Bone marrow (tissue), 2 donors: Measurements from ENCODE around the gene P2RX3.
"Not testable (repeated sequence)": the region's sequence is repeated elsewhere in the genome, so short reads cannot be mapped to it uniquely, and the experiment has no call there.

Experiments used
- DNase-seq, 2 donors: peaks; one replicate each; lab custom pipeline; 2025; lab: John Stamatoyannopoulos, UW

The P2RX3 gene

GRCh38 chr11:57338142-57338541, at the start of gene P2RX3:
Gene P2RX3, plus strand, starts transcription at chr11:57338352. Its CDS starts 199 bp downstream, at chr11:57338551.
- DNase-seq = no peak

- DNase-seq = no peak
Measured at GRCh38 chr11:57288771-57289579, 49.2 kb upstream of the P2RX3 start.

GRCh38 chr11:57290288-57290687, 47.9 kb upstream of the P2RX3 start:
- DNase-seq = no peak

GRCh38 chr11:57294225-57295131, 43.7 kb upstream of the P2RX3 start:
- no peak for DNase-seq

- not testable (repeated sequence) for DNase-seq
Measured at GRCh38 chr11:57296205-57296604, 41.9 kb upstream of the P2RX3 start.

- DNase-seq = no peak
Measured at GRCh38 chr11:57297221-57297620, 40.9 kb upstream of the P2RX3 start.

- DNase-seq = no peak
Measured at GRCh38 chr11:57299150-57299737, 38.9 kb upstream of the P2RX3 start.

- no peak for DNase-seq
Measured at GRCh38 chr11:57300785-57301184, 37.4 kb upstream of the P2RX3 start.

GRCh38 chr11:57301711-57302423, 36.3 kb upstream of the P2RX3 start:
- DNase-seq = no peak

GRCh38 chr11:57302489-57302888, 35.7 kb upstream of the P2RX3 start:
- DNase-seq = no peak

GRCh38 chr11:57303280-57303989, 34.7 kb upstream of the P2RX3 start:
- no peak for DNase-seq

- no peak for DNase-seq
Measured at GRCh38 chr11:57303990-57304579, 34.1 kb upstream of the P2RX3 start.

- no peak for DNase-seq
Measured at GRCh38 chr11:57305523-57305922, 32.6 kb upstream of the P2RX3 start.

- DNase-seq = no peak
Measured at GRCh38 chr11:57306161-57306876, 31.8 kb upstream of the P2RX3 start.

GRCh38 chr11:57306940-57307565, 31.1 kb upstream of the P2RX3 start:
- DNase-seq = no peak

- DNase-seq = no peak
Measured at GRCh38 chr11:57307666-57308270, 30.4 kb upstream of the P2RX3 start.

GRCh38 chr11:57308426-57309060, 29.6 kb upstream of the P2RX3 start:
- no peak for DNase-seq

- DNase-seq = no peak
Measured at GRCh38 chr11:57309106-57310059, 28.8 kb upstream of the P2RX3 start.
